HG03139 (cell line): ENCODE measurements around the gene FADS1.

Source experiments
- ATAC-seq: cut with Tn5 transposase; IDR thresholded peaks from one replicate; pipeline ENCODE4 v1.9.1; 2021; ENCODE audit not compliant: unreplicated experiment

FADS1 gene

DNA sequence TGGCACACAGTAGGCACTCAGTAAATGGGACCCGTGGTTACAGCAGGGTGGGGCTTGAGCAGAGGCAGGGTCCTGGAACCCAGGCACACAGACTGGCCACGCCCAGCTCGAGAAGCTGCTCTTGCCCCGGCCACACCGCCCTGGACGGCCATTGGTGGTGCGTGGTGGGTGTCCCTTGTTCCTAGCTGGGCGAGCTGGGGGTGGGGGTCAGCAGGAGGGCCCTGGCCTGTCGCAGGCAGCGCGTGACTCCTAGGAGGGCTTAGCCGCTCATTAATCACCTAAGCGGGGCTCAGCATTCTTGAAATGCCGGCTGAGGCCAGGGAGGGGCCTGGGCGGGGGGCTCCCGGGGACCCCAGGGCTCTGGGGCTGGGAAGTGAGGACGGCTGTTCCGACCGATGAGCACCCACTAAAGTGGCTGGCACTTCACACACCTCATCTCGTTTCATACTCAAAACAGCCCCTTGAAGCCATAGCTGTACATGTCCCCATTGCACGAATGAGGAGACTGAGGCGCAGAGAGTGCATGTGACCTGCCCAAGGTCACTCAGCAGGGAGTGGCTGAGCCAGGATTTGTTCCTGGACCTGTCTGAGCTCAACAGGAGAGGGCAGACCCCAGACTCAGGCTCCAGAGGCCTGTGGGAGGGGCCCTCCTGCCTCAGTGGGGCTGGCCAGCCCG lies 52.7 kb downstream of the FADS1 start:
- ATAC-seq = no peak

DNA sequence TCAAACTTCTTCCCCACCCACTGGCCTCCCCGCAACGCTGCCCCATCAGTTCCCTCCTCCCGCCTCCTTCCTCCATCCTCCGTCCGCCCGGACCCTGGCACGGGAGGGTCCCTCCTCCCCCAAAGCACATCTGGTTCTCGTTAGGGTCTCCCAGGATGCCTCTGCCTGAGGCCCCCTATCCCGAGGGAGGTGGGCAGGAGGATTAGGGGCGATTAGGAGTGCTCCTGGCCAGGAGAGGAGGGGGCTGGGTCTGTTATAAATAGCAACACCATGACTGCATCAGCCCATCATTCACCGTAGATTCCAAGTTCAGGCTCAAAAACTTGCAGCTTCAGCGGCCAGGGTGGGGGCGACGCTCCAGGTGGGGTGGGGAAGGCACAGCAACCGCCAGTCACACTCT lies 54.0 kb downstream of the FADS1 start:
- ATAC-seq = no peak

DNA sequence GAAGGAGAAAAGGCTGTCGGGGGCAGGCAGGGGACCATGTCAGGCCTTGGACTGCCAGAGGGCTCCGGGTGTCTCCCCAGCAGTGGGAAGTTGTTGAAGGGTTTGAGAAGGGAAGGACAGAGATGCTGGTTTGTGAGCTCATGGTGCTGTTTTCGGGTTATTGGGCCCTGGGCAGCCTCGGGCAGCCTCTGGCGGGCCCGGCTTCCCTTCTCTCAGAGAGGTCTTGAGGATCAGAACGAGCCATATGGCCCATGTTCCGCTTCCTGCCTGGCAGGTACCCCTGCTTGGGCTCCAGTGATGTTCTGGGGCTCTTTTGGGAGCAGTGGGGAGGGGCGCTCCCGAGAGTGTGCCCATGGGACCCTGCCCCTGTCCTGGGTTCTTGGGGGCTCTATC lies 54.6 kb downstream of the FADS1 start:
- ATAC-seq = no peak

DNA sequence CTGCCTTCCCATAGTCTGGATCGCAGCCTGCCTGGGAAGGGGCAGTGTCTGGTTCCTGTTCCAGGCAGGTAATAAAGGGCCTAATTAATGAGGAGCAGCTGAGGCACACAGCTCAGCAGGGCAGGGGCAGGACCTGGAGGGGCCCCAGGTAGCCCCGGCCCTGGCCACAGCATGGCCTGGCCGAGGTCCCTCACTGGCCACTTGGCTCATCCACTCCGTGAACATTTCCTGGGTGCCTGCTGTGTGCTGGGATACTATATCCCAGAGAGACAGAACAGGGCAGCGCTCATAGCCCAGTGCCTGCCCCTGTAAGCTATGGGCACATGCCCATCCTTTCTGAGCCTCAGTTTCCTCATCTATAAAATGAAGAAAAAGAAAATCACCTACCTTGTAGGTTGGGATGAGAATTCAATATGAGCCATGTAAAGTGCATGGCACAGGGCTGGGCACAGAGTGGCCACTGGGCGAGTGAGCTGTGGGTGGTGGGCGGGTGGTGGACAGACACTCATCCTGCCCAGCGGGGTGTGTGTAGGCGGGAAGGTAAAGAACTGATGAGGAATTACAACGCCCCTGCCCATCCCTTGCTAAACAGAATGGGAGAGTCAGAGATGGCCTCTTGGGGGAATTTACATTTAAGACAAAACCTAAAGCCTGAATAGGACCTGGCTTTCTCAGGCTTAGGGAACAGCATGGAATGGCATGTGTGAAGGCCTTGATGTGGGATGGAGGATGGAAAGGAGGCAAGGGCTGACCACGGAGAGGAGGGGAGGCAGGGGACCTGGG lies 55.2 kb downstream of the FADS1 start:
- no peak for ATAC-seq

DNA sequence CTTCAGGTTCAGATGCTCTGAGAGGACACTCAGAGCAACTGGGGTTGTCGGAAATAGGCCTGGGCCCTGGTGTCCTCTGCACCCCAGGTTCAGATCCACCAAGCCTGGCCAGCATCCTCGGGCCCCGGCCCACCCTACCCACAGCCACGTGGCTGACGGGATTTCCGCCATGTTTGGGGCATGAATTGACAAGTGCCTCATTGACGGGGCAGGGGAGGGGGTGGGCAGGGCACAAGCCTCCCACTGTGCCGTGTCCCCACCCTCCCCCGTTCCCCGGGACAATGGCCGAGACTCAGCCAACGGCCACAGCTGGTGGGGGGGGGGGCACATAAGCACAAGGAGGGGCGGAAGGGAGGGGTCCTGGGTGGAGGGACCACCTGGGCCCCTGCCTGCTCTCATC lies 55.9 kb downstream of the FADS1 start:
- ATAC-seq = no peak

DNA sequence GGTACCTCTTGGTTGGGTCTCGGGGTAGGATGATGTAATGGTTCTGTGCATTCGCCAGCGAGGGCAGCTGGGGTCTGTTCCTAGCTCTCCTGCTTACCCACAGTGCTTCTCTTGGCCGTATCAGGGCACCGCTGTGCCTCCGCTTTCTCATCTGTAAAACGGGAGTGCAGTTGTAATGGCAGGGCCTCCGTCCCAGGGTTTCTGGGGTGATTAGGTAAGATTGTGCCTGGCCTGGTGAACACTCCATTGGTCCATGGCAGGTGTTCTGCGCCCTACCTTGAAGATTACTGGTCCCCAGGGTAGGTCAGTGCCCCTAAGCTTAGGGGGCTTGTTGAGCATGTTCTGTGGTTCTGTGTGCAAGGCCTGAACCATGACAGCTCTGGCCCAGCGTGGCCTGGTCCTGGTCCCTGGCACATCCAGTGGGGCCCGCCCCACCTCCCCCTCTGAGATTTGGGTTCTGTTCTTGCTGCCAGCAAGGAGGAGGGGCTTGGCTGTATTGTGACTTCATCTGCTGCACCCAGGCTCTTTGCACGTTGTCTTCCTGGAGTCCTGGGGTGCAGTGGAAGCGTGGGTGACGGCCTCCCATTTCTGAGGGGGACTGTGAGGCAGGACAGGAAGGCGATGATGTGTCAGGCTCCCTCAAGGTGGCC lies 59.5 kb downstream of the FADS1 start:
- no peak for ATAC-seq

DNA sequence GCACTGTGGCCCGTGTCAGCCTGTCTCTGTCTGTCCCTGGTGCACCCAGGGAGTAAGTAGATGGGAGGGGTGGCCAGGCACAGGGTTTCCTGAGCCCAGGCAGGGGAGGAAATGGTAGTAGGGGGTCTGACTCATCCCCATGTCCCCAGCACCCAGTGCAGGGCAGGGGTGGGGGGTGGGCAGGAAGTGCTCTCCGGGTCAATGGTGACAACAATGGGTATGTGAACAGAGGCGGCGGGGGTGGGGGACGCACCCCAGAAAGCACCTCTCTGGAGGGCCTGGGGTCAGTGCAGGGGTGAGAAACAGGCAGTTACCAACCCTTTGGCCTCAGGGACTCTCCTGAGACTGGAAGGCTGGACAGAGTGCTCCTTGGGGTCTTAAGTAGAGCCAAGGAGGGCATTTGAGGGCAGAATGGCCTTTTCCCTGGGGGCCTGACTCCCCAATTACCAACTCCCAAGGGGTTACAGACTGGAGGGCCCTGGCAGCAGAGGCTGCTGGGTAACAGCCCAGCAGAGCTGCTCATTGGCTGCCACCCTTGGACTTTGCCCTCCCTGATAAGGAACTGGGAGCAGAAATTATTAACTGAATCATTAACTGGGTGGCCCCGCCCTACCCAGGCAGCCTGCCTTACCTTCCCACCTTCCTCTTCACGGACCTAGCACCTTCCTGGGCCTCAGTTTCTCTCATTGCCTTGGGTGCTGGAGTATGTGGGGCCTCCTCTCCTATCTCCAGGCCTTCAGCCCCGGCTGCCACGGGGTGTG lies 60.2 kb downstream of the FADS1 start:
- ATAC-seq = no peak

DNA sequence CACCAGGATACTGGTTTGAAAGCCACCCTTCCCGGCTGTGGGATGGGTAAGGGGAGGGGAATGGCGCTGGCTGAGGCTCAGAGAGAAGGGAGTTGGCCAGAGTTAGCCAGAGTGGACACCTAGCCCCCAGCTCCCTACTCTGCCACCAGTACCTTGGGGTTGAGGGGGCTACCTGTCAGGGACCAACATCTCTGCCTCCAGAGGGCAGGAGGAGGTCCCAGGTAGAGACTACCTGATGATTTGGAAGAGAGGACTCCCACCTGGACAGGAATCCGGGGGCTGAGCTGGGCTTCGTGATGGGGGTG lies 60.7 kb downstream of the FADS1 start:
- ATAC-seq = no peak

DNA sequence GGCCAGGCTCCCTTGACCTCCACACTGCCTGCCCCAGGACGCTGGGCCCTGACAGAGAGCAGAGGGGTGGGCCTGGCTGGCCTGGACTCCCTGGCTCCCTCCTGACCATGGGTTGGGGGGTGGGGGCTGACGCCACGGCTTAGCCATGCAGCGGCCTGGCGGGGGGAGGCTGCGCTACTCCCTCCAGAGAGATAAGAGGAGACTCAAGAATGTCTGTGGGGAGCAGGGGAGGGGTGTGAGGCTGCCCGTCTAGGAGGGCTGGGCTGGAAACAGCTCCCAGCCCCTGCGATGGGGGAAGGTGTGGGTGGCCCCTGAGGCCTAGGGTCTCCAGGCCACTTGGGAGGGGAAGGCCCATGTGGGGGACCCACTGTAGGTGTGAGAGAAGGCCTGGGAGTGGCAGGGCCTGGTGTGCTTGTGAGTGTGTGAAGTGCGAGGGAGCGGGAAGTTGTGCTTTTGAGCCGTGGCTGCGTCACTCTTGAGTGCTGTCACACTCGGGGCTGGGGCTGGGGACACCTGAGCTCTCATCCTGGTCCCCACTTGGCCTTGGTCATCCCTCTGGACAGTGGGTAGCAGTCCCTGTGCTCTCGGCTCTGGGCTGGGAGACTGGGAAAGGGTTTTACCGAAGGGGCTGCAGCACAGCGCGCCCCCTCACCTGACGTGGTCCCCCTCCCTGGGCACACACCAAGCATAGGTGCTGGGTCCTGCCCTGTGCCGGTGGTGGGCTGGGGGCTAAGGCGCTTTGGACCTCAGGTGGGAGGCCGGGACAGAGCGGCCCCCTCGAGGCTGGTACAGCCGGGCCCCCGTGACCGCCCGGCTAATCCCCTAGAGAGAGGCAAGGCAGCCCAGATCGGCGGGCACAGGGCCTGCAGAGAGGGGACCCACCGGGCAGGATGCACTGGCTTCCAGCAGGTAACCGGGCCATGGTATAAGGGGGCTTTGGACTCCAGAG lies 62.0 kb downstream of the FADS1 start:
- no peak for ATAC-seq

DNA sequence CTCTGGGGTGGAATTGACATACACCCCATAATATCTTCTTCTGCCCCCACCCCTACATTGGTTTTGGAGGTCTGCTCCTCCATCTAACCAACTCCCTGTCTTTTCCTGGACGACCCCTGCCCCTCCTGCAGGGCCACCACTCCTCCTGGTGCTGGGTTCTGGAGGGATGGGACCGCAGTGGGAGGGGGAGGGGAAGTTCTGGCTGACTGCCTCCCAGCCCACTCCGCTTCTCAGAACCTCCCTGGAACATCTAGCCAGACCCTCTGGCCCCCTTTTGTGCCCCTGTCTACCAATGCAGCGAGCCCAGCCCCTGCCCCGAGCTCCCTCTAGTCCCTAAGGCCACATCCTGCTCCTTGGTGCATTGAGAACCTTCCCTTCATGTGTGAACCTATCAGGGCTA lies 63.1 kb downstream of the FADS1 start:
- no peak for ATAC-seq

DNA sequence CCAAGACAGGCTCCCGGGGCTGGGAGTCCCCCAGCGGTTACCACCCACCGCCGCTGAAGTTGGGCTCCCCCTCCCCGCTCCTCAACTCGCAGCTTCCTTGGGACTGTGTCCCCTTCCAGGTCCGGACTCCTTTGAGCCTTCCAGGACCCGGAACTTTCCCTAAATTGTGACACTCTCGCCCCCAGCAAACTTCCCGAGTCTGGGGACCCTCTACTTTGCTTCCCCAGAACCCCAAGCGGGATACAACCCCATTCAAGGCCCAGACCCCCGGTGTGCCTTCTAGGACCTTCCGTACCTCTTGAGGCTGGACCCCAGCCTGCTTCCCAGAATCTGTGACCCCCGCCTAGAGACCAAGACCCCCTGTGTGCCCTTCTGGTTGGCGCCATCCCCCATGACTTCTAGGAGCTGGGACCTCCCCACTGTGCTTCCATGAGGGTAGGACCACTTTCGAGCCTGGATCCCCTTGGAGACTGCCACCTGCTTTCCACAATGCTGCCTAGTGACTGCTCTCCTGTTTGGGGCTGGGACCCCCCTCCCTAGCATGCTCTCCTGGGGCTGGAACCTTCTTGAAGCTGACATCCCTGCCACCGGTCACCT lies 63.8 kb downstream of the FADS1 start:
- no peak for ATAC-seq

DNA sequence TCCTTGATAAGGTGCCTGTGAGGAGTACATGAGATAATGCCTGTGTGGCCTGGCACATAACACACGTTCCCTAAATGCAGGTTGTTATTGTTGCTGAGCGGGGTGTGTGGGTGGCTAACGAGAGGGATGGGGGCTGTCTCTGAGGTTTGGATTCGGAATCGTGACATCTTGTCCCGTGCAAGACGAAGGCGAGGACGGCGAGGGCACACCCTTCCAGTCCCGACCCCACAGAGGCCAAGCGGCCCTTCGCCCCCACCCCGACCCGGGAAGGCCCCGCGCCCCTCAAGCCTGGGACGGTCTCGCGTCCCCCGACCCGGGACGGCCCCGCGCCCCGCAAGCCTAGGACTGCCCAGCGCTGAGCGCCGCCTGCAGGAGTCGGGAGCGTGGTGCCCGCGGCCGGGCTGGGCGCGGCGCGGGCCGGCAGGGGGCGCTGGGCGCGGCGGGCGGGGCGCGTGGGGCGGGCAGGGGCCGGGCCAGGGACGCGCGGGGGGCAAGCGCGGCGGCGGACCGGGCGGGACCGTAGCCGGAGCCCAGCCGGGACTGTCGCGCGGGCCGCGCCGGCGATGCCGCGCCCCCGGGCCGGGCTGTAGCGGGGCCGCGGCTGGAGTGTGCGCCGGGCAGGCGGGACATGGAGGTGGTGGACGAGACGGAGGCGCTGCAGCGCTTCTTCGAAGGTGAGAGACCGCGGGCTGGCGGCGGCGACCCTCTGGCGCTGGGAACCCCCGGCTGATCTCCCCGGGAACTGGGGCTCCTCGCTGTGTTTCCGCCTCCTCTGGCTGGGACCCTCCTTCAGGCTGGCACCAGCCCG lies 64.5 kb downstream of the FADS1 start, which contains the start of gene MYRF:
Gene MYRF, plus strand, starts transcription at position 520 of the 808 bp plus-strand sequence. Its CDS starts 109 bp downstream, at position 629.
- no peak for ATAC-seq

DNA sequence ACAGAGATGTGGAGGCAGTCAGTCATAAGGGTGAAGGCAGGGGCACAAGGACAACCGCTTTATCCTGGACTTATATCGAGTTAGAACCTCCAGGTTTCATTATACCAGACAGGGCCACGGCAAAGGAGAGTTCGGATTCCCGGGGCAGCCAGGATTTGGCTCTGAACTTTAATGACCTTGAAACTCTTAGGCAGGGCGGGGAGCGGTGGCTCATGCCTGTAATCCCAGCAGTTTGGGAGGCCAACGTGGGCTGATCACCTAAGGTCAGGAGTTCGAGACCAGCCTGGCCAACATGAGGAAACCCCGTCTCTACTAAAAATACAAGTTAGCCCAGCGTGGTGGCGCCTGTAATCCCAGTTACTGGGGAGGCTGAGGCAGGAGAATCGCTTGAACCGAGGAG lies 65.4 kb downstream of the FADS1 start:
- ATAC-seq = no peak

DNA sequence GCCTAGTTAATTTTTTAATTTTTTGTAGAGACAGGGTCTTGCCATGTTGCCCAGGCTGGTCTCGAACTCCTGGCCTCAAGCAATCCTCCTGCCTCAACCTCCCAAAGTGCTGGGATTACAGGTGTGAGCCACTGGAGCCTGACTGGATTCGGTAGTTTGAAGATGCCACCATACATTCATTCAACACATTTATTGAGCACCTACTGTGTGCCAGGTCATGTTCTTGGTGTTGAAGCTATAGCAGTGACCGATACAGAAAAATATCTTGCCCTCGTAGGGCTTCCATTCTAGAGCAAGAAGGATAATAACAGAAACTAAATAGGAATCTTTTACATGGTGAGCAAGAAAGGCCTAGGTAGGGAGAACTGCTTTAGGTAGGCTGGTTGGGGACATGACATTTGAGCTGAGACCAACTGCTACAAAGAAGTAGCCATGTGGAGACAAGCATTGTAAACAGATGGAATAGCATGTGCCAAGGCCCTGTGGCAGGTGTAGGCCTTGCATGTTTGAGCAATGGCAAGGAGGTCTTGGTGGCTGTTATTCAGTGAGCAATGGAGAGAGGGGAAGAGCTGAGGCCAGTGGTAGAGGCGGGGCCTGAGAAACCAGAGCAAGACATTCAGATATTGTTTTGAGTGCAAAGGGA lies 66.1 kb downstream of the FADS1 start:
- no peak for ATAC-seq
